ENCODE measurements around the gene MLLT3.

Gene MLLT3

DNA sequence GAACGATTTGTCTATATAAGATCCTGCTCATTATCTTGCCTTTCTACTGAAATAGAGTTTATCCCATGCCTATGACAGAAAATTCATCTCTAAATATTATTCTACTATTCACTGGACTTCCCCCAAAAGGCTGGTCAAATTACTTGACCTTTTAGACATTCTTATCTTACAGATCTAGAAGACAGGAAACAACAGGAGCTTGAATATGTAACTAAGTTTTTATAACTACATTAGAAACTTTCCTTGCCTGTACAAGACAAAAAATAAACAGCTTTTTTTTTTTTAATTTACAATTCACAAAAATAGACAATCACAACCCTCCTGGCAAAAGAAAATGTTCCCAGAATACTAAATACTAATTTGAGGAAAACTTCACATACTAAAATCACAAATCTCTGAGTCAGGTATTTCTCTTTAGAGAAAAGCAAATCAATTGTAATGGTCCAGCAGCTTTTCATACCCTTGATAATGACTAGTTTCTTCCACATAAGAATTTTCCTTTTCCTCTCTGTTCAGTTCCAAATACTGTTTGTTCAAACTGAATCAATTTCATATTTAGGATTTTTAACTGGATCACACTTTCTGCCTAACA is 68.6 kb downstream of the MLLT3 start:
- no peak for DNase-seq

- DNase-seq: no peak
Measured at GRCh38 chr9:20552874-20553557, 69.3 kb downstream of the MLLT3 start.

DNA sequence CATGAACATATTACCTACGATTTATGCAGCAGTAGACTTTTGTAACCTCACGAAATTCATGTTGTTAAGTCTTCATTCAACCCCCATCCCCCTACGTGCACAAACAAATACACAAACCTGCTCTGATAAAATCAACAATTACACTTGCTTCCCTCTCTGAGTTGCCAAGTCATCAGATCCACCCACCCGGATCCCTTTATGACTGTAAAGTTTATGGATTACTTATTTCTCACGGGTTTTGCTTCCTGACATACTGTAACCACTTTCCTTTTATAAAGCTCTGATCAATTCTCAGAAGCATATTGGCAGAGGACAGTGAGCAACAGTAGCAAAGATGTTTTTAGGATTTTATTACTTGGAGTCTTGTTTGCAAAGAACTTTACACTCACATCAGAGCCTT is 70.5 kb downstream of the MLLT3 start:
- DNase-seq: no peak

GRCh38 chr9:20551236-20551635 is 71.1 kb downstream of the MLLT3 start:
- no peak for DNase-seq

- no peak for DNase-seq
Measured at GRCh38 chr9:20550326-20550725, 72.0 kb downstream of the MLLT3 start.

GRCh38 chr9:20549053-20549452 is 73.2 kb downstream of the MLLT3 start:
- no peak for DNase-seq

- no peak for DNase-seq
Measured at GRCh38 chr9:20545023-20545622, 77.2 kb downstream of the MLLT3 start.

DNA sequence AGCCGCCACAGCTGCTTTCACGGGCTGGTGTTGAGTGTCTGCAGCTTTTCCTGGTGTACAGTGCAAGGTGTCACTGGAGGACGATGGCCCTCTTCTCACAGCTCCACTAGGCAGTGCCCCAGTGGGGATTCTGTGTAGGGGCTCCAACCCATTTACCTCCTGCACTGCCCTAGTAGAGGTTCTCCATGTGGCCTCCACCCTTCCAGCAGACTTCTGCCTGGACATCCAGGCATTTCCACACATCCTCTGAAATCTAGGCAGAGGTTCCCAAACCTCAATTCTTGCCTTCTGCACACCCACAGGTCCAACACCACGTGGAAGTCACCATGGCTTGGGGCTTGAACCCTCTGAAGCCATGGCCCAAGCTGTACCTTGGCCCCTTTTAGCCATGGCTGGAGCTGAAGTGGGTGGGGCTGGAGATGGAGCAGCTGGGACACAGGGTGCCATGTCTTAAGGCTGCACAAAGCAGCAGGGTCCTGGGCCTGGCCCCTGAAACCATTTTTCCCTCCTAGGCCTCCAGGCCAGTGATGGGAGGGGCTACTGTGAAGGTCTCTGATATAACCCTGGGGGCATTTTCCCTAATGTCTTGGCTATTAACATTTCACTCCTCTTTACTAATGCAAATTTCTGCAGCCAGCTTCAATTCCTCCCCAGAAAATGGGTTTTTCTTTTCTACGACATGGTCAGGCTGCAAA is 82.0 kb downstream of the MLLT3 start:
- no peak for DNase-seq

- DNase-seq: no peak
Measured at GRCh38 chr9:20538956-20539355, 83.3 kb downstream of the MLLT3 start.

GRCh38 chr9:20538092-20538491 is 84.2 kb downstream of the MLLT3 start:
- DNase-seq: no peak

- DNase-seq: no peak
Measured at GRCh38 chr9:20537294-20537693, 85.0 kb downstream of the MLLT3 start.

DNA sequence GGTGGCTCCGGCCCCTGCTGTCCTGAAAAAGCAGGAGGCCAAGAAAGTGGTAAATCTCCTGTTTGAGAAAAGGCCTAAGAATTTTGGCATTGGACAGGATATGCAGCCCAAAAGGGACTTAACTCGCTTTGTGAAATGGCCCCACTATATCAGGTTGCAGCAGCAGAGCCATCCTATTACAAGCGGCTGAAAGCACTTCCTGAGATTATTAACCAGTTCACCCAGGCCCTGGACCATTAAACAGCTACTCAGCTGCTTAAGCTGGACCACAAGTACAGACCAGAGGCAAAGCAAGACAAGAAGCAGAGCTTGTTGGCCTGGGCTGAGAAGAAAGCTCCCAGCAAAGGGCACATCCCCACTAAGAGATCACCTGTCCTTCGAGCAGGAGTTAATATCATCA is 89.7 kb downstream of the MLLT3 start:
- DNase-seq: no peak

DNA sequence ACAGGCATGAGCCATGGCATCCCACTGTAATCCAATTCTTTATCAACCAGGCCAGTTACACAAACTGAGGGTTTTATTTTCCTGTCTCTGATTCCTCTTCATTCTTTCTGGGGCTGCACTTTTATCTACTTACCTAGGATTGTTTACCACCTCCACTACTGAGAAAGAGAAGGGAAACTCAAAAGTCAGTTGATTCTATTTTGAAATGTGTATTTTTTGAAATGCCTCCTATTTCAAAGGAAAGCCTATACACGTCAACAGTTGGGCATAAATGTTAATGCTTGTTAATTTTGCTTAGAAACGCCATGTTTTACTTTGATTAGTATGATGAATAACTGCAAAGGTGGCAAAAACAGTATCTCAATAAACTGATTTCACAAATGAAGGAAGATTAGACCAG is 92.5 kb downstream of the MLLT3 start:
- DNase-seq: no peak

DNA sequence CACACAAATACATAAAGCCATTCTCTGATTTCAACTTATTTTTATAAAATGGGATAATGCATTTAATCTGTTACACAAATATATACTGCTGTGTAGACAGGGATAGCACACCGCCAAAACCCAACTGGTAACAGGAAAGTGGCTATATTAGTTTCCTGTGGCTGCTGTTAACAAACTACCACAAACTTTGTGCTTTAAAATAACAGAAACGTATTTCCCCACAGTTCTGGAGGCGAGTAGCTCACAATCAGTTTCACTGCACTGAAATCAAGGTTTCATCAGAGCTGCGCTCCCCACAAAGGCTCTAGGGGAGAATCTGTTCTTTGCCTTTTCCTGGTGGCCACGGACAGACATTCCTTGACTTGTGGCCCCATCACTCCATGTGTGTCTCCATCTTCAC is 94.0 kb downstream of the MLLT3 start:
- DNase-seq: no peak

DNA sequence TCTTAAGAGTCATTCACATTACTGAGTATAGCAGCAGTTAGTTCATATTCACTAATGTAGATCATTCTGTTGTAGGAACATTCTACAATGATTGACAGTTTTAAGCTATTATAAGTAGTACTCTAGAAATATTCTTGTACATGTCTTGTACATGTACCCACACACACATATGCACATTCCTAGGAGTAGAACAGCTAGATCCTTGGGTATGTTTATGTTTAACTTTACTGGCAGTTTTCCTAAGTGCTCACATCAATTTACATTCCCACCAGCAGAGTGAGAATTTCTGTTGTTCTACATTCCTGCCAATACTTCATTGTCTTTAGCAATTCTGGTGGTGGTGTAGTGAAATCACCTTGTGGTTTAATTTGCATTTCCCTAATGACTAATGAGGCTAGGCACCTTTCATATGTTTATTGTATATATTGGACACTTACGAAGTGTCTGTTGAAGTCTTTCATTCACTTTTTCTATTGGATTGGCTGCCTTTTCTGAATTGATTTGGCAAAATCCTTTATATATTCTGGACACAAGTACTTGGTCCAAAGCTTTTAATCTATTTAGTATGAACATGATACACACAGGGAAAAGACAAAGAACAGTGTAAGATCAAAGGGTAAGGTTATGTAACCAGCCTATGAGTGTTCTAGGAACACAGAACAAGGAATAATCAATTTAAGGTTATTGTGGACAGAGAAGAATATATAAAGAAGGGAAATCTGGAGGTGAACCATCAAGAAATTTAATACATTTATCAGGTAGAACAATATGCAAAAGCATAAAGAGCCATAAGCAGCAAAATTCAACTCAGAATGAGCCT is 95.6 kb downstream of the MLLT3 start:
- no peak for DNase-seq

GRCh38 chr9:20524776-20525175 is 97.5 kb downstream of the MLLT3 start:
- no peak for DNase-seq

GRCh38 chr9:20518737-20519136 is 103.6 kb downstream of the MLLT3 start:
- no peak for DNase-seq

DNA sequence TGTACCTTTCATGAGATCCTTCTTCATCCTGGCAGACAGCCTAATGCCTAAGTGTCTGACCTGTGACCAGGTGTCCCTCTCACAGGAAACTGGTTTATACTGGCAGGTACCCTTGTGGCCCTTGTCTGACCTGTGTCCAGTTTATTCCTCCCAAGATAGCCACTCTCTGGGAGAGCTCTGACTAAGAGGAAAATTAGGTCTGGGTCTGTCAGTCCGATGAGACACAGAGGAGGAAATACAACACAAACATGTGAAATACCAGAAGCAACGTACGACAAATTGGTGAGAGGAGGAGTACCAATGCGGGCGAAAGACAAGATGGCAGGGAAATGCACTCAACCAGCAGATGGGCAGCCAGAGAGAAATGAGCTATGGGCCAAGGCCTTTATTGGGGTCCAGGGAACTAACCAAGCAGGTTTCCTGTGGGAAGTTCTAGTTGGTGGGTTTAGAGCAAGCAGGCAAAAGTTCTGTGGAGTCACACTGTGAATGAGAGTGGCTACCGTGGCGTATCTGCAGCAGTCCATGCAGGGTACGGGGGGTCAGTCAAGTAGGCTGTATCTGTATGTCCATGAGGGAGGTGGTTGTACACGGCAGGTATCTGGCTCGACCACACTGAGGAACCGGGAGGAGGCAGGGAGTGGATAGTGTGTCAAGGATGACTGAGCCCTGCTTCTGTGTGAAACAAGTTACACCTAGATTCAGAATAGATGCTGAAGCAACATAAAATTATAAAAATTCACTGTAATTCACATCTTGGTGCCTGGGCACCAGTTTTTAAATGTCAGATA is 109.0 kb downstream of the MLLT3 start:
- no peak for DNase-seq

GRCh38 chr9:20512636-20513035 is 109.7 kb downstream of the MLLT3 start:
- DNase-seq: no peak

- DNase-seq: no peak
Measured at GRCh38 chr9:20512106-20512505, 110.2 kb downstream of the MLLT3 start.

- DNase-seq: no peak
Measured at GRCh38 chr9:20511686-20512085, 110.6 kb downstream of the MLLT3 start.

- no peak for DNase-seq
Measured at GRCh38 chr9:20509466-20509865, 112.8 kb downstream of the MLLT3 start.
